NCI-H2029 (cell line): ENCODE results near the gene ALG10B.
"Not testable (repeated sequence)": the region's sequence is repeated elsewhere in the genome, so short reads cannot be mapped to it uniquely, and the experiment has no call there.

Experiments
- DNase-seq: peaks from one replicate; lab custom pipeline; 2025; lab: John Stamatoyannopoulos, UW

Gene ALG10B

GRCh38 chr12:38316391-38317129, at the start of gene ALG10B:
TSS of gene ALG10B (plus strand) at chr12:38316774. CDS start at chr12:38316894, 120 bp downstream.
- peak; percentile 25 for DNase-seq

GRCh38 chr12:38268612-38269011, 48.0 kb upstream of the ALG10B start:
- no peak for DNase-seq

- DNase-seq, result no peak
These were observed 46.7 kb upstream of the ALG10B start for GRCh38 chr12:38269897-38270296.

- DNase-seq, result no peak
These were observed 36.8 kb upstream of the ALG10B start for GRCh38 chr12:38279756-38280155.

- no peak for DNase-seq
These were observed 33.7 kb upstream of the ALG10B start for GRCh38 chr12:38282886-38283285.

- no peak for DNase-seq
These were observed 27.2 kb upstream of the ALG10B start for GRCh38 chr12:38289396-38289795.

GRCh38 chr12:38291160-38291559, 25.4 kb upstream of the ALG10B start:
- no peak for DNase-seq

- DNase-seq, result not testable (repeated sequence)
These were observed 13.6 kb upstream of the ALG10B start for GRCh38 chr12:38302972-38303371.

- not testable (repeated sequence) for DNase-seq
These were observed 5.4 kb downstream of the ALG10B start for GRCh38 chr12:38321966-38322365.

- no peak for DNase-seq
These were observed 8.3 kb downstream of the ALG10B start for GRCh38 chr12:38324912-38325311.

GRCh38 chr12:38327356-38327755, 10.8 kb downstream of the ALG10B start:
- no peak for DNase-seq

- DNase-seq, result no peak
These were observed 11.8 kb downstream of the ALG10B start for GRCh38 chr12:38328306-38328895.

GRCh38 chr12:38330414-38330813, 13.8 kb downstream of the ALG10B start:
- DNase-seq, result not testable (repeated sequence)

GRCh38 chr12:38332814-38333213, 16.2 kb downstream of the ALG10B start:
- no peak for DNase-seq

- no peak for DNase-seq
These were observed 25.9 kb downstream of the ALG10B start for GRCh38 chr12:38342444-38342843.

- DNase-seq, result not testable (repeated sequence)
These were observed 26.7 kb downstream of the ALG10B start for GRCh38 chr12:38343256-38343655.

- not testable (repeated sequence) for DNase-seq
These were observed 27.3 kb downstream of the ALG10B start for GRCh38 chr12:38343916-38344315.

- no peak for DNase-seq
These were observed 34.0 kb downstream of the ALG10B start for GRCh38 chr12:38350342-38351174.

- DNase-seq, result not testable (repeated sequence)
These were observed 34.6 kb downstream of the ALG10B start for GRCh38 chr12:38351175-38351508.

GRCh38 chr12:38367506-38367905, 50.9 kb downstream of the ALG10B start:
- no peak for DNase-seq

- DNase-seq, result no peak
These were observed 53.7 kb downstream of the ALG10B start for GRCh38 chr12:38370311-38370710.

GRCh38 chr12:38373784-38374183, 57.2 kb downstream of the ALG10B start:
- DNase-seq, result no peak

GRCh38 chr12:38374751-38375150, 58.2 kb downstream of the ALG10B start:
- no peak for DNase-seq
